IPS DF 6.9 (cell line): ENCODE measurements around the gene ZFAND5.

ENCODE experiments used
- DNase-seq: peaks from one replicate; pipeline ENCODE4 v3.0.0-alpha.2; 2013; ENCODE audit warnings: low read depth, low spot score
- H3K27ac ChIP-seq: one replicate; pipeline ENCODE4 v1.5.1; 2013; ENCODE audit warnings: low read length, control low read depth
- H3K27me3 ChIP-seq: 2 replicates; pipeline ENCODE4 v1.6.1; 2013; ENCODE audit warnings: mild to moderate bottlenecking, low read length; ENCODE audit not compliant: control insufficient read depth, insufficient read depth
- H3K36me3 ChIP-seq: 2 replicates; pipeline ENCODE4 v1.6.1; 2013; ENCODE audit warnings: low read length; ENCODE audit not compliant: control insufficient read depth, insufficient read depth
- H3K4me1 ChIP-seq: 2 replicates; pipeline ENCODE4 v1.6.1; 2013; ENCODE audit warnings: low read length; ENCODE audit not compliant: control insufficient read depth, insufficient read depth
- H3K4me3 ChIP-seq: 2 replicates; pipeline ENCODE4 v1.5.1; 2013; ENCODE audit warnings: mild to moderate bottlenecking, low read length
- H3K9me3 ChIP-seq: 2 replicates; pipeline ENCODE4 v1.6.1; 2013; ENCODE audit warnings: low read length, inconsistent platforms; ENCODE audit not compliant: control insufficient read depth, insufficient read depth
- WGBS: extraction: QIAGEN DNeasy Blood & Tissue Kit; methylation state at CpG from one replicate; pipeline ENCODE4 v1.1.7; 2013; ENCODE audit warnings: mixed read lengths, missing lambda C conversion rate; ENCODE audit not compliant: insufficient read length, insufficient coverage; 5-methylcytosine and 5-hydroxymethylcytosine counted together

Gene ZFAND5

DNA sequence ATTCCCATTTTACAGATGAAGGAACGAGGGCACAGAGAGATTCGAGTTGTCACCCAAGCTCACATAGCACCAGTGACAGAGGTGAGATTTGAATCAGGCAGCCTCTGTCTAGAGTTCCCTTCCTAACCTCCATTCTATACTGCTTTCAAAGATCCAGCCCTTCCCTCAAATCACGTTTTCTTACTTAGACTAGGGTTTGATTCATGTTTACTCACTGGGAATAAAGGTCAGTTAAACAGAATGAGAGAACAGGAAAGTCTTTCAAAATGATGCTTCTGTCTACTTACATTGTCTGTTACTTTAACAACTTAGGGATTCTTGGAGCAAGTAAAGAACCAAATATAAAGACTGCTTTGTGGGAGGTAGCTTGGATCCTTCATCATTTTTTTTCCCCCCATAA, 40.0 kb downstream of the ZFAND5 start:
- H3K27ac ChIP-seq = no peak overlapping the region
- no peak for DNase-seq
- WGBS = no CpG with 5 or more reads among the region's 3 CpGs
- no peaks in the 10 kb centered on the region for H3K36me3 ChIP-seq
- H3K27me3 ChIP-seq = no peaks in the 10 kb centered on the region; the same call in 1 of the 2 replicates
- no peaks in the 10 kb centered on the region; the same call in 1 of the 2 replicates for H3K9me3 ChIP-seq
- no peak overlapping the region for H3K4me3 ChIP-seq
- no peaks in the 10 kb centered on the region for H3K4me1 ChIP-seq

DNA sequence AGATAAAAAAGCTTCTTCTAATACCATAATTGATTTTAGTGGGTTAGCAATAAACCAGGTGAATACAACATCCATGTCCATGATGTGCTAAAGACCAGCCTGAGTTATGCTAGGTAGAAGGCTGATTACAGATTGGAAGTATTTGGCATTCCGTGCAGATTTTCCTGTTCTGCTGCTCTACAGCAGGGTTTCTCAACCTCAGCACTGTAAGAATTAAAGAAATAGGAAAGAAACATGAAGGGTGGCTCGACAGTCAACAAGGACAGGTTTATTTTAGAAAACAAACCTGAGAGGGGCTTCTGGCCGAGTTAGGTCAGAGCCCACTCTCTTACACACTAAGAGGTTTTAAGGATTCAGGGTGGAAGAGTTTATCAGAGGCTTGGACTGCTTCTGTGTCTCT, 42.3 kb downstream of the ZFAND5 start:
- Histone ChIP-seq H3K4me3 (no peak overlapping the region), H3K9me3 (no peaks in the 10 kb centered on the region; the same call in 1 of the 2 replicates), H3K27ac (no peak overlapping the region), H3K36me3 (no peaks in the 10 kb centered on the region), H3K27me3 (no peaks in the 10 kb centered on the region; the same call in 1 of the 2 replicates), H3K4me1 (no peaks in the 10 kb centered on the region)
- no peak for DNase-seq
- no CpG with 5 or more reads among the region's 3 CpGs for WGBS

DNA sequence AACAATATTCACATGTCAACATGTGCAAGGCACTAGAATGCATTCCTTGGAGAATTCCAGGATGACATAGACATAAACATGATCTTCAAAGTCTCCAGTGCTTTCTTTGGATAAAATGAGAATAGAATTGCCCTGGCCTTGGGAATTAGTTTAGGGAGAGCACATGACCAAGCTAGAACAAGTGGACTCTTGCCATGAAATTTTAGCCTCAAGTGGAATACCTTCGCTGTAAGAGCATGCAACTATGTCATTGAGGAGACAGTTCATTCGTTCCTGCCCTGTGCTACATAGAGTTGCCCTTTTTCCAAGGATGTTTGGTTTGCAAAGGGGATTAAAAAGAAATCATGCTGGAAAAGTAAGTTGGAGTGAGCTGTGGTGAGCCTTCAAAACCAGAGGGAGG, 42.7 kb downstream of the ZFAND5 start:
- H3K4me1 ChIP-seq = no peaks in the 10 kb centered on the region
- H3K9me3 ChIP-seq = no peaks in the 10 kb centered on the region; the same call in 1 of the 2 replicates
- no peak overlapping the region for H3K4me3 ChIP-seq
- no peak overlapping the region for H3K27ac ChIP-seq
- WGBS = no CpG with 5 or more reads among the region's 2 CpGs
- H3K36me3 ChIP-seq = no peaks in the 10 kb centered on the region
- H3K27me3 ChIP-seq = no peaks in the 10 kb centered on the region; the same call in 1 of the 2 replicates
- no peak for DNase-seq

- no CpG with 5 or more reads among the region's 10 CpGs for WGBS
- H3K9me3 ChIP-seq = no peaks in the 10 kb centered on the region
- 0 out of 2 replicates have a peak, but pooled peaks cover 3% of the 10 kb centered on the region for H3K4me1 ChIP-seq
- no peak overlapping the region for H3K27ac ChIP-seq
- no peaks in the 10 kb centered on the region for H3K27me3 ChIP-seq
- DNase-seq = peak; percentile 9
- no peaks in the 10 kb centered on the region for H3K36me3 ChIP-seq
- H3K4me3 ChIP-seq = no peak overlapping the region
Observed at GRCh38 chr9:72315510-72316311, 49.3 kb downstream of the ZFAND5 start.

DNA sequence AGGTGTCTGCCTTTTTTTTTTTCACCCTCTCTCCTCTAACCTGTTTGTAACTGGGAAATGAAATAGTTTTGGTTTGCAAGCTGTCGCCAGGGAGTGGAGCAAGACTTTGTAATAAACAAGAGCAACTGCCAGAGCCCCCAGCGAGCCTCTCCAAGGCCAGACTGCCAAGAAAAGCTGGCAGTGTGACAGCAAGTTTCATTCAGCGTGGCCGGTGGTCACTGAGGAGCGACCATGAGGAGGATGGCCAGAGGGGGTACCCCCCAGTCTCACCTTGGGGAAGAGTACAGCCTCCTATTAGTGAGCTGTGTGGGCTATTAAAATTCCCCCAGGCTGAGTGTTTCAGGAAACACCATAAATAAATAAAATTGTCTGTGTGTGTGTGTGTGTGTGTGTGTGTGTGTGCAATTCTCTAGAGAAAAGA, 49.9 kb downstream of the ZFAND5 start:
- Histone ChIP-seq H3K4me1 (0 out of 2 replicates have a peak, but pooled peaks cover 3% of the 10 kb centered on the region), H3K36me3 (no peaks in the 10 kb centered on the region), H3K9me3 (no peaks in the 10 kb centered on the region), H3K4me3 (no peak overlapping the region), H3K27me3 (no peaks in the 10 kb centered on the region), H3K27ac (no peak overlapping the region)
- no peak for DNase-seq
- no CpG with 5 or more reads among the region's 5 CpGs for WGBS

GRCh38 chr9:72313507-72313906, 51.5 kb downstream of the ZFAND5 start:
- no peak for DNase-seq
- Histone ChIP-seq H3K27ac (no peak overlapping the region), H3K36me3 (no peaks in the 10 kb centered on the region), H3K9me3 (no peaks in the 10 kb centered on the region), H3K4me1 (0 out of 2 replicates have a peak, but pooled peaks cover 3% of the 10 kb centered on the region), H3K27me3 (no peaks in the 10 kb centered on the region), H3K4me3 (no peak overlapping the region)
- no CpG with 5 or more reads among the region's 3 CpGs for WGBS

- Histone ChIP-seq H3K4me1 (0 out of 2 replicates have a peak, but pooled peaks cover 3% of the 10 kb centered on the region), H3K4me3 (no peak overlapping the region), H3K27ac (no peak overlapping the region), H3K27me3 (no peaks in the 10 kb centered on the region), H3K9me3 (no peaks in the 10 kb centered on the region), H3K36me3 (no peaks in the 10 kb centered on the region)
- no peak for DNase-seq
- no CpG with 5 or more reads among the region's 10 CpGs for WGBS
Observed at GRCh38 chr9:72312386-72312987, 52.5 kb downstream of the ZFAND5 start.

- DNase-seq = no peak
- Histone ChIP-seq H3K9me3 (no peaks in the 10 kb centered on the region), H3K4me1 (no peaks in the 10 kb centered on the region), H3K4me3 (no peak overlapping the region), H3K27me3 (no peaks in the 10 kb centered on the region), H3K36me3 (no peaks in the 10 kb centered on the region), H3K27ac (no peak overlapping the region)
- no CpG with 5 or more reads among the region's 4 CpGs for WGBS
Observed at GRCh38 chr9:72309364-72310133, 55.5 kb downstream of the ZFAND5 start.

- no peaks in the 10 kb centered on the region for H3K9me3 ChIP-seq
- no peak overlapping the region for H3K27ac ChIP-seq
- no peak overlapping the region for H3K4me3 ChIP-seq
- no peak for DNase-seq
- H3K27me3 ChIP-seq = no peaks in the 10 kb centered on the region
- WGBS = no CpG with 5 or more reads among the region's 1 CpG
- no peaks in the 10 kb centered on the region for H3K36me3 ChIP-seq
- H3K4me1 ChIP-seq = no peaks in the 10 kb centered on the region
Observed at GRCh38 chr9:72306761-72307160, 58.2 kb downstream of the ZFAND5 start.

DNA sequence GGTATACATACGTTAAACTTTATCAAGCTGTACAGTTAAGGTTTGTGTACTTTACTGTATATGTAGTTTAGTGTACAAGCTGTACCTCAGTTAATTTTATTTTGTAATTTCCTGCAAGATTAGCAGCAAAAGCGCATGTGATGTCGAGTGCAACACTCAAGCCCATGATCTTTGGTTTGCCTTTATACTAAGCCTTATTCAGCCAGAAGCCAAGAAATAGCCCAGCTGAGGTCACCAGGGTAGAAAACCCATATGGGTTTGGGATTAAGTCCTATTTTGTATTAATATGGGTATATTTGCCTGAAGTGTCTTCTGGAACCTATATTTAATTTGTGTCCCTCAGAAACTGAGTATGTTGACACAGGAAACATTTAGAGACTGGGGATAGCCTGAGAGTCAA, 59.3 kb downstream of the ZFAND5 start:
- Histone ChIP-seq H3K27me3 (no peaks in the 10 kb centered on the region), H3K36me3 (no peaks in the 10 kb centered on the region), H3K27ac (no peak overlapping the region), H3K4me3 (no peak overlapping the region), H3K9me3 (no peaks in the 10 kb centered on the region), H3K4me1 (no peaks in the 10 kb centered on the region)
- whole genome bisulfite sequencing = no CpG with 5 or more reads among the region's 3 CpGs
- no peak for DNase-seq
